Stimulated activated CD8-positive, alpha-beta memory T cell treated with anti-CD3 and anti-CD28 coated beads, Interleukin-7, amount 100 ng/mL, for 24 hours (primary cell): Measurements from ENCODE around the gene GRHL1.

Experiments used
- DNase-seq: peaks from one replicate; pipeline ENCODE4 v3.0.0-alpha.2; 2020; ENCODE audit warnings: low read depth

The GRHL1 gene

DNA sequence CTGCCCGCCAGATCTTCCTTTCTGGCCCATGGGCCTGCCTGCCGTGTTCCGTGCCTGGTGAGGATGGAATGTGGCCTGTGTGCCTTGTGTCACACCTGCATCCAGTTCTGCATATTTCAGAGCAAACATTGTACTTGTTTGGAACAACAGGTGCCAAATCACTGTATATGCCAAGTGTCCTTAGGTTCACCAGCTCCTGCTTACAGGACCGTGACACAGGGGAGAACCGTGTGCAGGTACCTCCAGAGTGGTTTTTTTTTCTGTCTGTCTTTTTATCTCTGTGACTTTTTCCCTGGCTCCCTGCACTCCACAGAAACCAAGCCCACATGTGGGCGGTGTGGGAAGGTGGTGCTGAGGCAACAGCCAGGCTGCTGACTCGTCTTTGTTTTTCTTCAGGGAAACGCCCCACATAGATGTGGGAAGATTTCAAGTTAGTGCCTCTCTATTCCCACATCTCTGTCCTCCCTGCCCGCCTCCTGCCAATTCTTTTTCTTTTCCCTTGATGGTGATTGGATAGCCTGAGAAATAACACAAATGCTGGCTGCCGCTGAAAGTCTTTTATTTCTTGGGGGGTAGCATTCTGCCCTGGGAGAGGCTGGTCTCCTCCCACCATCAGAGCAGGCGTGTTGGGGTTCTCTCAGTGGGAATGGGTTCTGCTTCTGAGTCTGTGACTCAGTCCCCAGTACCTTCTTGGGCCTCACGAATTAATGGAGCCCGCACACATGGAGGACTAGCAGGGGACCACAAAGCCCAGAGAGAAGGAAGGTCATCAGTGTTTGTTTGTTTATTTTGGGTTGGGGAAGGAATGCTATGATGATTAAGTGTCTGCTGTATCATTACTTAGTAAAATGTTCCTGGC is 21.4 kb downstream of the GRHL1 start:
- no peak for DNase-seq

GRCh38 chr2:9973690-9974089 is 22.2 kb downstream of the GRHL1 start:
- DNase-seq, result no peak

- DNase-seq, result no peak
These were observed 22.9 kb downstream of the GRHL1 start for GRCh38 chr2:9974343-9974742.

DNA sequence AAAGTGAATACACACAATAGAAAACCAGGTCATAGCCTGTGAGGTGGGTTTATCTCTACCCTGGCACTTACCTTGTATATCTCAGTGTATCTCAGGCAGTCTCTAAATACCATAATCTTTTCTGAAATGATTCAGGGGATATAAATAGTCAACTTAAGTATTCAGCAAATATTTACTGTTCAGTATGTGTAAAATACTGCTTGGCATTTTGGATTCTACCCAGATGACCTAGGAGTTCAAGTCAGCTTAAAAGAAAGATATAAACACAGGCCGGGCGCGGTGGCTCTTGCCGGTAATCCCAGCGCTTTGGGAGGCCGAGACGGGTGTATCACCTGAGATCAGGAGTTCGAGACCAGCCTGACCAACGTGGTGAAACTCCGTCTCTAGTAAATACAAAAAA is 23.8 kb downstream of the GRHL1 start:
- no peak for DNase-seq

DNA sequence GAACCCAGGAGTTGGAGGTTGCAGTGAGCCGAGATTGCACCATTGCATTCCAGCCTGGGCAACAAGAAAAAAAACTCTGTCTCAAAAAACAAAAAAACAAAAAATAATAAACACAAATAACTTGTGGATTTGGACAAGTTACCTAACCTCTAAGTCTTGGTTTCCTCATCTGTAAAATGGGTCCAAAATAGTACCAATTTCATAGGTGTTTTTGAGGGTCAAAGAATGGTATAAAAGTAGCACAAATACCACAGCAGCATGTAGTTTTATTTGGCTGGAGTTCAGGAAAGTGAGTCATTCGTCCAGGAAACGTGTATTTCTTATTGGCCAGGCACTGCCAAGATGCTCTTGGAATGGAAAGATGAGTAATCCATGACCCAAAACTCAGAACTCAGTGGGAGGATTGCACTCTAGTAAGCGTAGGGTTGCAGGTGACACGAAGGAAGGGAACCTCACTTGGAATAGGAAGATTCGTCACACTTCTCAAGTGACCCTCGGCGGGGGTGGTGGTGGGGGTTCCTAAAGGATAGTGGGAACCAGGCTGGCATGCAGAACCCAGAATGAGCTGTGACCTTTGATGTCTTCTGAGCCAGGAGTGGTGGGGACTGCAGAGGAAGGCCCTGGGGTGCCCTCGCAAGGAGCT is 24.4 kb downstream of the GRHL1 start:
- DNase-seq, result no peak

DNA sequence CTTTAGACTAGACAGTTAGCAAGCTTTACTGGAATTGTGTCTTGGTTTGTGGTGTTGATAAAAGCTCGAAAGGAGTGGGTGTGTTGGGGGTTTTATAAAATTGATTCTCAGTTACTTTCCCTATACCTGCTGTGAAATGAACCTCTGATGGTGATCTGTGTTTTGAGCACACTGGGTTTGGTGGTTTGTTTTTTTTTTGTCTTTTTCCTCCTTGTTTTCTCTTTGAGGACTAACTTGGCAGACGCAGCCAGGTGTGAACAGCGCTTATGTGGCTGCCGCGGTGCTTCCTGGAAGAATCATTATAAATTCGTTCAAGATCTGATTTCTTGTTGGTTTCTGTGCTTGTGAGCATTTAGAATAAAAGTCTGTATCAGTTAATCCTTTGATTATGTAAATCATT is 28.5 kb downstream of the GRHL1 start:
- no peak for DNase-seq

DNA sequence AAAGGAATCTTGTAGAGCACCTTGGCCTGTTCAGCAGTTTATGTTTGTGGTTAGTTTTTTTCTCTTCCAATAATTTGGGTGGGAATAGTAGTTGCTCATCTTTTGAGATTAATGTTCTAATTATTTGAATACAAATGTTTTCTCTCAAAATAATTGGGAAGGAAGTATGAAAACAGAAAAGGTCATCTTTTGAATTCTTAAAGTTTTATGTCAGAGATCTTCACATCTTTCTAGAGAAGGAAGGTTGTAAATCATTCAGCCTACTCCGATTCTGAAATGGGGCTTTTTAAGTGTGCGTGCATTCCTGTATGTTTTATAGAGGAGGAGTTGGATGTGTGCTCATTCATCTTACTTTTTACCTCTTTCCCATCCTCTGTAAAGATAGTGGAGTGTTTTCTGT is 29.0 kb downstream of the GRHL1 start:
- no peak for DNase-seq

DNA sequence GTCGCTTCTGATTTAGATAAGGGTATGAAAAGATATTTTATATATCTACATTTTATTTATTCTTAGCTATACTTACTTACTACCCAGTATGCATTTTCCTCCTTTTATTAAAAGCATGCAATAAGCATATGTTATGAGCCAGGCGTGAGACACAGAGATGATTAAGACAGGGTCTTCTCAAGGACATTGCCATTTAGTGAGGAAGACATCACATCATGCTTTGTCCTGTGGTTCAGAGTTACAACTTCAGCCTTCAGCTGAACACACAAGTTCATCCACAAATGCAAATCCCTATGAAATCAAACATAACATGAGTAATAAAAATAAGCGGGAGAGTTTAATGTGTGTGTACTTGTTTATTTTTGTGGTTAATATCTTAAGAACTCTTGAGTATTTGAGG is 30.2 kb downstream of the GRHL1 start:
- DNase-seq, result no peak

- no peak for DNase-seq
These were observed 30.8 kb downstream of the GRHL1 start for GRCh38 chr2:9982248-9982647.

DNA sequence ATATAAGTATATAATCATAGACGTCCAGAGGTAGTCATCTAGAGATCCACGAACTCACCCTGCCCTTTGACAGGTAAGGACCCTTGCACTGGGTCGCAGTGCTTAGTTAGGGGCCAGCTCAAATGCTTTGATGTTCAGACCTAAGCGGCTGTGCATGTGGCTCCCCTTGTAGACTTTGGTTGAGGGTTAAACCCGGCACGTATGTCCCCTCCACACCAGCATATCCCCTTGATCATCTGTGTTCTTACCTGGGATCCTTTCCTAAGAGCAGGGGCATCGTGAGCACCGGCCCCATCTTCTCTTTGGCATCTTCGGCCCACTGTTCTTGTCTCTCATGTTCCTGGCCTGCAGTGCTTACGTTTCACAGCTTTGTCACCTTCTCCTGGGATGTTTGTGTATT is 31.4 kb downstream of the GRHL1 start:
- no peak for DNase-seq

DNA sequence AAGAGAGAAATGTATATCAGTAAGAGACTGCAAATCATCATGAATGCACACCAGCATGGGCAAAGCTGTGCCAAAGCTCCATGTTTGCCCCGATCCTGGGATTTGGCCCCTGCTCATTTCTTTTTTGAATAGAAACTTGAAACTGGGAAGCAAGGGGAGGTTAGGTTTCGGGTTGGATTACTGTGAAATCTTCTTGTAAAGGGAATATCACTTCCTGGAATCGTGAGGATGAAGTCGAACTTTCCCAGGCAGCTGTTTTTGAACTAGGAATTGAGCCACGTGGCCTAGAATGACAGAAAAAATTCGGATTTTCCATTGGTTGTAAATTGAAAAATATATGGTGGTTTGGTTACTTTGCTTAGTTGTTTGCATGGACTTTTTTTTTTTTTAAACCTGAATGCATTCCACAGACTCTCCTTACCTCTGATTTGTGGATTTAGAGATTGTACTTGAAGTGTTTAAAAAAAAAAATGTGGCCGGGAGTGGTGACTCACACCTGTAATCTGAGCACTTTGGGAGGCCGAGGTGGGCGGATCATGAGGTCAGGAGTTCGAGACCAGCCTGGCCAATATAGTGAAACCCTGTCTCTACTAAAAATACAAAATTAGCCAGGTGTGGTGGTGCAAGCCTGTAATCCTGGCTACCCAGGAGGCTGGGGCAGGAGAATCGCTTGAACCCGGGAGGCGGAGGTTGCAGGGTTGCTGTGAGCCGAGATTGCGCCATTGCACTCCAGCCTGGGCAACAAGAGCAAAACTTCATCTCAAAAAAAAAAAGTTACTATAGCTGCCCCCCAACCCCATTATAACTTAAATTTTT is 32.1 kb downstream of the GRHL1 start:
- DNase-seq, result no peak

DNA sequence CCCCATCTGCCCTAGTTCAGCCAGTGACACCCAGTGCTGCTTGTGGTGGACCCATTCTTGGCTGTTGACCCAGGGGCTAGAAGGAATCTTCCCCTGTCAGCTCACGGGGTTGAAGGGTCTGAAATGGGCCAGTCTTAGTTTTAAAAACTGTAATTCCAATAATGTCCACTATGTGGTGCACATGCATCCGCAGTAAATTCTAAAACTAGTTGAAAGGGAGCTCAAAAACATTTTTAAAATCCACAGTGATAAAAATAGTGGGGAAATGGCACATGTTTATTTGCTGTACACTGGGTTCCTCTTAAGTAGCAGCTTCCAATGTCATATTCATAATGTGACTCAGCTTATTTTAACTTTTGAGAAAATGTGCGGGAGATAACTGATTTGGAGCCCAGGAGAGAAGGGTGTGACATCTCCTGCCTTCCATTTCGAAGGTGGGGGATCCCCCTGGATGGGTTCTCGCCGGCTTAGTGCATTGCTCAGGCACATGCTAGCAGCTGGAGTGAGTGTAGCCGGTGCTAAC is 32.8 kb downstream of the GRHL1 start:
- DNase-seq, result no peak

- DNase-seq, result no peak
These were observed 33.5 kb downstream of the GRHL1 start for GRCh38 chr2:9984871-9985480.

DNA sequence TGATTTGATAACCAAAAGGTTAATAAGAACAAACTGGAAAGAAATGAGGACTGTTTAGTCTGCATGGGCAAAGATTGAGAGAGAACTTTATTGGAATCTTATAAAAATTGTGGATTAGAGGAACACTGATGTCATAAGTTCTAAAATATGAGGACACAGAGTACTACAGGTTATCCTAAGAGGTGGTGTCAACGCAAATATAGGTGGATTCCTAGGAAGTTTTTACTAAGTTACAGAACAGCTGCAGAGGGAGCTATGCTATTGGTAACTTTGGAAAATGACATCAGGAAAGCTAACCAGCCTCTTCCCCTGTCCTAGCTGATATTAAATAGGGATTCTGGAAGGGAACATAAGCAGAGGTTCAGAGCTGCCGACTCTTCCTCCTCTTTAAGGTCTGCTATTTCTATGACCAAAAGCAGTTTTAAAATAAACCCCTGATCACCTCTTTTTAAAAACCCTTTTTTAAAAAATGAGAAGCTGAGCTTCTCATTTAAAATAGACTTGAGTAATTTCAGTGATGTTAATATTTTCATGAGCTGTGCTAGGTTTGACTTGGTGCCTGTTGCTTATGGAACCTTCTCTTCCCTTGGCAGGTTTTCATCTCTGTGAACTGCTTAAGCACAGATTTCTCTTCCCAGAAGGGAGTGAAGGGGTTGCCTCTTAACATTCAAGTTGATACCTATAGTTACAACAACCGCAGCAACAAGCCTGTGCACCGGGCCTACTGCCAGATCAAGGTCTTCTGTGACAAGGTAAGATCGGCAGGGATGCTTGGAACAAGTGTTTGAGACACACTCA is 34.2 kb downstream of the GRHL1 start:
- no peak for DNase-seq

- DNase-seq, result no peak
These were observed 36.8 kb downstream of the GRHL1 start for GRCh38 chr2:9988320-9988719.

DNA sequence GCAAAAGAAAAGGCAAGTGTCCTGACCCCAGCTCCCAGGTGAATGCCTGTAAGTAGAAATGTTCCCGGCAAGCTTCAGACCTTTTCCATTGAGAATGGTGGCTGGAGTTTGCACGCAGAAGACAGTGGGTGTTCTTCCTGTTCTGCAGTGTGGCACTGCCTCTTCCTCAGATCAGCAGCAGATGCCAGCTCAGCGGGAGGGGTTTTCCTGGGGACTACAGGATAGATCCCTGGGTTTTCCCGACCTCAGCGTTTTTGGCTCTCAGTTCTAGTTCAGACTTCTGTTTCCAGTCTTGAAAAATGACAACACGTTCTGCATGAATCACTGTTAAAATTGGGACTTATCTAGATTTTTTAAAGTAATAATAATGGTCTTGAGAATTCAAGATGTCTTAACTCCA is 39.2 kb downstream of the GRHL1 start:
- DNase-seq, result no peak

DNA sequence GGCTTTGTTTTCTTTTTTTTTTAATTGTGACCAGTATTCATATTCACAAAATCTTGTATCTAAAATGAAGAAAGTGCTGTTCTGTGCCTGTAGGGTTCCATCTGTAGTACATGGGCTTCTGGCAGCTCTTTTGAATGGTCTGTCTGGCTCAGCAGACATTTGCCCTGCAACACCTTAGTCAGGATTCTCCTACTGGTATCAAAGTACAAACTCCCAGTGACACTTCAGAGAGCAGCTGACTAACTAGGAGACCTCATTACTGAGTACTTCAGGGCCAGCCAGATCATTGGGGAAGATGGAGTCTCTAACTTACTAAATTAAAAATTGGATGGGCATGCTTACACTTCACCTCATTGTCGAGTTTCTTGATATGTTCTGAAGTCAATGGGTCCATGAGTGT is 39.7 kb downstream of the GRHL1 start:
- DNase-seq, result no peak

GRCh38 chr2:9991829-9992273 is 40.4 kb downstream of the GRHL1 start:
- no peak for DNase-seq

DNA sequence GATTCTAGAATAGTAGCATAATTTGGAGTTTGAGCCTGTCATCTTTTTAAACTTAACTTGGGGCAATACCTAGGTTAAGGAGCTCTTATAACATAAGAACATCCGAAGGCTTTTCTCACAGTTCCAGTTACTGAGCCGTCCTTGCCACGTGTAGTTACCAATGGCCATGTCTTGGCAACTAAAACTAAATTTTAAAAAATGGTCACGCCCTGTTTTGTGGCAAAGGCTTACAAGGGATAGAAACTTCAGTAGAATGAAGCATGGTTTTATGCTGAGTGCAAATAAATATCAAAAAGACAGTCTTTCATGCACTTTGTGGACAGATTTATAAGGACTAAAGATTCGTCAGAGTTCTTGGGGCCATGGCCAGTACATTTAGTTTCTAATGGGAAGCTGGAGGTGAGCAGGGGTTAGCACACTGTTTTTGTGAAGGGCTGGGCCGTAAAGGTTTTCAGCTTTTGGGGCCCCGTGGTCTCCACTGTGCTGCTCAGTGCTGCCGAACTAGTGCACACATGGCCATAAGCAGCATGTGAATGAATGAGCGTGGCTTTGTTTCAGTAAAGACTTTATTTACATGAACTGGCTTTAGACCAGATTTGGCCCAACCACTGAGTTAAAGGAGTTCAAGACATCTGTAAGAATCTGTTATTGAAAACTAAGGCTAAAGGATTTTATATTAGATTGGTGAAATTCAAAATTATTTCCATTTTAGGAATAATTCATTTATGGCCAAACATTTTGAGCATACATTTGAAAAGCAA is 41.1 kb downstream of the GRHL1 start:
- DNase-seq, result no peak

DNA sequence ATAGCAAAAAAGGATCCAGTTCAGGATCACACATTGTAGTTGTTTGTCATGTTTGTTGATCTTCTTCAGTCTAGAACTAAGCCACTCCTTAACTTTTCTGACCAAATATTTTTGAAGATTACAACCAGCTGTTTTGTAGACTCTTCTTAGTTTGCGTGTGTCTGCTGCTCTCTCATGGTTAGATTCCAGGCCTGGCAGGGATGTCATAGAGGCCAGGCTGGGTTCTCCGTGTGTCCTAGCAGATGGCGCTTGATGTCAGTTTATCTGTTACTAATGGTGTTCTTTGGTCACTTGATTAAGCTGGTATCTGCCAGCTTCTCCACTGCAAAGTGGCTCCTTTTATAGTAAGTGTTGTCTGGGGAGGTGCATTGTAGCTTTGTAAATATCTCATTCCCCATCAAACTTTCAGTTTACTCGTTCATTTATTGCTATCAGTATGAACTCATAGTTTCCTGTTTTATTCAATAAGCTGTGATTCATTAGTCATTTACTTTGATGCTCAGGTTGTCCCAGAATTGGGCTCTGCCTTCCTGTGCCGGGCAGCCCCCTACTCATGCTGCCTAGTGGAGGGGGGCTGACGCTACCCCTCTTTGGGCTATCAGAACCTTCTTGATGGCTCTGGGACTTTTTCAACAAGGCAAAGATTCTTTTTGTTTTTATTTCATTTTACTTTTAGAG is 42.1 kb downstream of the GRHL1 start:
- no peak for DNase-seq
